Lower lobe of right lung (tissue), 2 donors: ENCODE data around the gene TBC1D10B. TPM values are rescaled to one million over a fixed set of nuclear protein-coding genes. Genes with fewer than 3 reads are reported as not detected.

Experiments used
- ATAC-seq, 2 donors: fragments of 200-7000 bp; cut with Tn5 transposase; one replicate each; pipeline ENCODE4 v1.9.1; 2020 to 2022; ENCODE audit warnings: mild to moderate bottlenecking in 2 of 2, moderate library complexity in 2 of 2
- DNase-seq: peaks from one replicate; pipeline ENCODE4 v3.0.0-alpha.2; 2020
- H3K27ac ChIP-seq: fragments of 200-600 bp; one replicate; pipeline ENCODE4 v1.8.0; 2022
- H3K27me3 ChIP-seq: fragments of 200-600 bp; one replicate; pipeline ENCODE4 v1.8.0; 2022; ENCODE audit warnings: low read depth
- H3K36me3 ChIP-seq: fragments of 200-600 bp; one replicate; pipeline ENCODE4 v1.8.0; 2022; ENCODE audit warnings: mild to moderate bottlenecking
- H3K4me1 ChIP-seq: fragments of 200-600 bp; one replicate; pipeline ENCODE4 v1.8.0; 2022
- H3K4me3 ChIP-seq: fragments of 200-600 bp; one replicate; pipeline ENCODE4 v1.8.0; 2022; ENCODE audit warnings: mild to moderate bottlenecking
- H3K9me3 ChIP-seq: fragments of 200-600 bp; one replicate; pipeline ENCODE4 v1.8.0; 2022
- CTCF ChIP-seq: fragments of 200-600 bp; IDR thresholded peaks from one replicate; pipeline ENCODE4 v1.8.0; 2022; ENCODE audit warnings: antibody characterized with exemption, mild to moderate bottlenecking
- intact Hi-C: fragments of 100-400 bp; cut with DNase I; formaldehyde crosslinking; loops from one replicate; pipeline ENCODE4 v1.11.0; 2022
- total RNA-seq: library from RNA; stranded (reverse); fragmentation: NEBNext Ultra II Directional; extraction: Animal tissue kit (Norgen Biotek cat#: 25700); gene quantifications from one replicate; pipeline ENCODE4 v1.2.1, GENCODE V29; 2021
- donor health status: DM: no; HTN: yes; CAD: no; lungs with severe emphysema.

The TBC1D10B gene
- total RNA-seq, 1 donor from 2014 or later: 36.9 TPM

DNA sequence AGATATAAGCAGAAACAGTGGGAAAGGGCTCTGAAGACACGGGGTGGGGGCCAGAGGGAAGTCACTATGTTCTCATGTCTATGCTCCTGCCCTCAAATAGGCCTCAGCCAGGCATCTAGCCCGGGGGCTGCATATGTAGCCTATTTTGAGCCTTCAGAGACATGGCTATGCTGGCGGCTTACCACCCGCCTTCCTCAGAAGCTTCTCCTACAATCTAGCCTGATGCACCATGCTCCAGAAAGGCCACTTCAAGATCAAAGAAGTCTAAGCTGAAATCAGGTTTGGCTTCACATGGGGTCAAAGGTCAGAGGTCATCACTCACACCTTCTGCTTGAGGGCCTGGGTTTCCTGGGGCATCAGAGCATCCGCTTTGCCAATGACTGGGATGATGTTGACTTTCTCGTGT lies 10.5 kb upstream of the TBC1D10B start:
- ATAC-seq (no peak), DNase-seq (no peak)
- intact Hi-C loops: no loop called here
- H3K36me3 ChIP-seq: no peaks in the 10 kb centered on the region
- no peaks in the 10 kb centered on the region for H3K9me3 ChIP-seq
- peaks cover 22% of the 10 kb centered on the region for H3K4me1 ChIP-seq
- H3K4me3 ChIP-seq: no peak overlapping the region
- no peaks in the 10 kb centered on the region for H3K27me3 ChIP-seq
- TF ChIP-seq CTCF: no peak
- no peak overlapping the region for H3K27ac ChIP-seq

- no peak for DNase-seq
Observed at GRCh38 chr16:30380072-30380802, 9.9 kb upstream of the TBC1D10B start.

DNA sequence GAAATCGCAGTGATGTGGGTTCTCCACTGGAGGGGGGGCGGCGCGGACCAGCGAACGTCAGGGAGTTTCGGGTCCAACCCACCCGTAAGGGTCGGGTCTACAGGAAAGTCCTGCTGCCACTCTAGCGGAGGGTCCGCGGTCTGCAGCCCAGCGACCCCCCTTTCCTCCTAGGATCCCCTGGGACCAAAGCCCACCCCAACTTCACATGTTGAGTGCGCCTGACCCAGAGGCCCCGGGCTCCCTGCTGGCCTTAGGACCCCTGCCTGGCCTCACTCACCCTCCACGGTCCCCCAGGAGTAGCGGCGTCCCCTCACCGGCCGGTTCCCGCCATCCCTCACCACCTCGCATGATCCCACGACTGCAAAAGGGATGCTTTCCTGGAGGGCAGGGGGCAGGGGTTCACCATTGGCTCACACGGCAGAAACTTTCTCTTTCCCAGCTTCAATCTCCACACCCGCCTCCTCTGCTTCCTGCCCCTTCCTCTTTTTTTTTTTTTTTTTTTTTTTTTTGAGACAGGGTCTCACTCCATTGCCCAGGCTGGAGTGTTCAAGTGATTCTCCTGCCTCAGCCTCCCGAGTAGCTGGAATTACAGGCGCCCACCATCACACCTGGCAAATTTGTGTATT lies 9.0 kb upstream of the TBC1D10B start:
- intact Hi-C loops: no loop called here

More at GRCh38 chr16:30380072-30380802, 9.9 kb upstream of the TBC1D10B start:
- H3K4me3 ChIP-seq: no peak overlapping the region
- no peak overlapping the region for H3K27ac ChIP-seq
- no peaks in the 10 kb centered on the region for H3K27me3 ChIP-seq
- H3K9me3 ChIP-seq: no peaks in the 10 kb centered on the region
- H3K36me3 ChIP-seq: no peaks in the 10 kb centered on the region
- no peak for ATAC-seq
- peaks cover 22% of the 10 kb centered on the region for H3K4me1 ChIP-seq
- no peak for TF ChIP-seq CTCF
- intact Hi-C loops: no loop called here

DNA sequence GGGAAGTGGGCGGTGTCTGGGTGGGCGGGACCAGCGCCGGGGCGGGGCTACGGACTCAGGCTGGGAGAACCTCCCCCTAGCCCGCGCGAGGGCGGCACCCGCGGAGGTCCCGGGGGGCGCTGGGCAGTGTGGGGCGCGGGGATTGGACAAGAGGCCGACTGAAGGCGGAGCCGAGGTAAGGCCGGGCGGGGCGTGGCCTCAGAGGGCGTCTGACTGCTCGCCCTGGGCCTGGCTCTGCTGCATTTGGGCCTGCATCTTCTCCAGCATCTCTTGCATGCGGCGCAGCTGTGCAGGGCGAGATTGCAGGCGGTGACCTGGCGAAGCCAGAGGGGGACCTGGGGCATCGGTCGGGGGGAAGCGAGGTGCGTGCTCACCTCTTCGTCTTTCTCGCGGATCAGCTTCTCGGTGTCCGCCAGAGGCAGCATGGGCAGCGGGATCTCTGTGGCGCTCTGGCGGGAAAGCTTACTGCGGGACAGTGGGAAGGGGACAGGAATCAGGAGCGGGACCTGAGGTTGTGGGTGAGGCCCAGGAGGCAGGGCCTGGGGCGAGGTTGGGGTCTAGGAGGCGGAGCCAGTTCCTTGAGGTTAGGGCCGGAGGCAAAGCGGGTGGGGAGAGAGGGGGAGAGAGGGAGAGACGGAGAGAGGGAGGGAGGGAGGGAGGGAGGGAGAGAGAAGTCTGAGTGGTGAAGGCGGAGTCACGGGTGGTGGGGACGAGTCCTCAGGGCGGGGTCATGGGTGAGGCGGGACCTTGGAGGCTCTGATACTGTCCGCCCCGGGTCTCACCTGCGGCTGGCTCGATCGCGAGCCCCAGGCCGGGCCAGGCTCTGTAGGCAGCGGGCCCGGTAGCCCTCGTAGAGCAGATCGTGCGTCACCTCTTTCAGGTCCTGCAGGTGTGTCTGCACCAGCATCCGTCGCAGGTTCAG lies 8.2 kb upstream of the TBC1D10B start:
- peak overlapping the region; percentile 98 for H3K27ac ChIP-seq
- peak; percentile 17 for TF ChIP-seq CTCF
- no peaks in the 10 kb centered on the region for H3K27me3 ChIP-seq
- intact Hi-C loops: no loop called here
- H3K9me3 ChIP-seq: no peaks in the 10 kb centered on the region
- ATAC-seq (peak; percentile 98), DNase-seq (peak; percentile 99)
- H3K4me1 ChIP-seq: peaks cover 22% of the 10 kb centered on the region
- no peaks in the 10 kb centered on the region for H3K36me3 ChIP-seq
- H3K4me3 ChIP-seq: peak overlapping the region; percentile 77

More for the DNA sequence above, 9.0 kb upstream of the TBC1D10B start:
- Histone ChIP-seq H3K4me3 (peak overlapping the region; percentile 77), H3K27me3 (no peaks in the 10 kb centered on the region), H3K36me3 (no peaks in the 10 kb centered on the region), H3K27ac (peak overlapping the region; percentile 98), H3K4me1 (peaks cover 22% of the 10 kb centered on the region), H3K9me3 (no peaks in the 10 kb centered on the region)
- no peak for ATAC-seq
- no peak for TF ChIP-seq CTCF
- no peak for DNase-seq

- Histone ChIP-seq H3K9me3 (no peaks in the 10 kb centered on the region), H3K4me3 (peak overlapping the region; percentile 77), H3K4me1 (peaks cover 22% of the 10 kb centered on the region), H3K27ac (peak overlapping the region; percentile 98), H3K36me3 (no peaks in the 10 kb centered on the region), H3K27me3 (no peaks in the 10 kb centered on the region)
- intact Hi-C loops: no loop called here
- no peak for TF ChIP-seq CTCF
- DNase-seq: peak; percentile 98
- ATAC-seq: peak; percentile 85 to 87
Observed at GRCh38 chr16:30377812-30378235, 7.5 kb upstream of the TBC1D10B start.
